ENCODE data around the gene DOCK2.

- TF ChIP-seq CTCF (conservative IDR thresholded peaks at IDR 0.05) (no peak), ZFX (IDR thresholded peaks at IDR 0.05) (no peak)
Observed at GRCh38 chr5:169808118-169808581, 171.1 kb downstream of the DOCK2 start.
